H1 (cell line): ENCODE data around the gene TMEM35B. TPM values are rescaled to one million over a fixed set of nuclear protein-coding genes. Genes with fewer than 3 reads are reported as not detected.

Source experiments
- RNF2 ChIP-seq: fragments of 200-900, 300-1000 bp; sonication (generic); IDR thresholded peaks from 2 replicates; pipeline ENCODE4 v1.7.1; 2016; ENCODE audit warnings: borderline replicate concordance, low read depth, mild to moderate bottlenecking, antibody characterized with exemption, low read length; ENCODE audit not compliant: poor library complexity, severe bottlenecking; ENCODE audit errors: missing control alignments
- RXRA ChIP-seq: IDR thresholded peaks from 2 replicates; pipeline ENCODE4 v1.6.1; 2011; ENCODE audit warnings: low read depth, mild to moderate bottlenecking, low read length, moderate library complexity; ENCODE audit not compliant: insufficient read depth
- polyA plus RNA-seq, 7 experiments: library from polyadenylated mRNA; depleted of rRNA in 3 of 7; stranded (reverse) in 5 of 7; unstranded in 2 of 7; fragments of >200 nt in 5 of 7; fragments of 200-250 nt in 2 of 7; gene quantifications; 1 replicate in 5 of 7; 2 replicates in 1 of 7; 4 replicates in 1 of 7; pipeline versions ENCODE4 v1.2.1 to v1.2.3, GENCODE V29; 2011 to 2013; ENCODE audit warnings: missing spikeins in 2 of 7, mixed read lengths in 2 of 7
- total RNA-seq: library from RNA; stranded (reverse); fragmentation: NEBNext Ultra II Directional; extraction: Animal tissue kit (Norgen Biotek cat#: 25700); gene quantifications from 2 replicates; pipeline ENCODE4 v1.2.1, GENCODE V29; 2021

The TMEM35B gene
- total and polyA plus RNA-seq, 2 of the 8 experiments (the other 6 are each of a cell fraction or from before 2014, with no cell fraction given): 10.2 to 31.1 TPM

DNA sequence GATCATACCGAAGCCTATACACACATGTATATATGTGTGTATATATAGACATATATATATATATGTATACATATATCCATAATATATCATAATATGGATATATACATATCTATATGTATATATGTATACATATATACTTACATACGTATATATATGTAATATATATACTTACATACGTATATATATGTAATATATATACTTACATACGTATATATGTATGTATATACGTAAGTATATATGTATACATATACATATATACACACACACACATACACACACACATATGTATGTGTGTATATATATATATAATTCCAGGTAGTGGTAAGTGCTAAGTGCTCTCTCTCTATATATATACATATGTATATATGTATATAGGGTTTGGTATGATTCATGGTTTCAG lies 9.7 kb upstream of the TMEM35B start (continued):
- TF ChIP-seq RNF2: no peak
- TF ChIP-seq RXRA: no peak
